ENCODE measurements around the gene CEP41.

The CEP41 gene

DNA sequence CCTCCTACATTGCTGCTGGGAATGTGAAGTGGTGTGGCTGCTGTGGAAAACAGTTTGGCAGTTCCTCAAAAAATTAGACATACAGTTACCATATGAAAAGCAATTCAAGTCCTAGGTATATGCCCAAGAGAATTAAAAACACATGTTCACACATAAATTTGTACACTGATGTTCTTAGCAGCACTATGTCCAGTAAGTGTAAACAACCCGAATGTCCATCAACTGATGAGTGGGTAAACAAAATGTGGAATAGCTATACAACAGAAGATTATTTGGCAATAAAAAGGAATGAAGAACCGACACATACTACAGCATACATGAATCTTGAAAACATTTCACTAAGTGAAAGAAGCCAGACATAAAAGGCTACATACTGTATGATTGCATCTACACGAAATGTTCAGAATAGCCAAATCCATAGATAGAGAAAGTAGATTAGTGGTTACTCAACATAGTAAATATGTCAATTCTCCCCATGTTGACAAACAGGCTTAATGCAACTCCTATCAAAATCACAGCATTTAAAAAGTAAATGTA lies 17.2 kb downstream of the CEP41 start:
- H3K4me3 ChIP-seq (replicated peaks; ENCODE audit: low read depth, low read length) = no peak overlapping the region
- no peak for DNase-seq (ENCODE audit: low read depth)
- TF ChIP-seq, protein P1, sequence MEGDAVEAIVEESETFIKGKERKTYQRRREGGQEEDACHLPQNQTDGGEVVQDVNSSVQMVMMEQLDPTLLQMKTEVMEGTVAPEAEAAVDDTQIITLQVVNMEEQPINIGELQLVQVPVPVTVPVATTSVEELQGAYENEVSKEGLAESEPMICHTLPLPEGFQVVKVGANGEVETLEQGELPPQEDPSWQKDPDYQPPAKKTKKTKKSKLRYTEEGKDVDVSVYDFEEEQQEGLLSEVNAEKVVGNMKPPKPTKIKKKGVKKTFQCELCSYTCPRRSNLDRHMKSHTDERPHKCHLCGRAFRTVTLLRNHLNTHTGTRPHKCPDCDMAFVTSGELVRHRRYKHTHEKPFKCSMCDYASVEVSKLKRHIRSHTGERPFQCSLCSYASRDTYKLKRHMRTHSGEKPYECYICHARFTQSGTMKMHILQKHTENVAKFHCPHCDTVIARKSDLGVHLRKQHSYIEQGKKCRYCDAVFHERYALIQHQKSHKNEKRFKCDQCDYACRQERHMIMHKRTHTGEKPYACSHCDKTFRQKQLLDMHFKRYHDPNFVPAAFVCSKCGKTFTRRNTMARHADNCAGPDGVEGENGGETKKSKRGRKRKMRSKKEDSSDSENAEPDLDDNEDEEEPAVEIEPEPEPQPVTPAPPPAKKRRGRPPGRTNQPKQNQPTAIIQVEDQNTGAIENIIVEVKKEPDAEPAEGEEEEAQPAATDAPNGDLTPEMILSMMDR (IDR thresholded peaks at IDR 0.05; ENCODE audit: low read length, missing control alignments) = no peak

DNA sequence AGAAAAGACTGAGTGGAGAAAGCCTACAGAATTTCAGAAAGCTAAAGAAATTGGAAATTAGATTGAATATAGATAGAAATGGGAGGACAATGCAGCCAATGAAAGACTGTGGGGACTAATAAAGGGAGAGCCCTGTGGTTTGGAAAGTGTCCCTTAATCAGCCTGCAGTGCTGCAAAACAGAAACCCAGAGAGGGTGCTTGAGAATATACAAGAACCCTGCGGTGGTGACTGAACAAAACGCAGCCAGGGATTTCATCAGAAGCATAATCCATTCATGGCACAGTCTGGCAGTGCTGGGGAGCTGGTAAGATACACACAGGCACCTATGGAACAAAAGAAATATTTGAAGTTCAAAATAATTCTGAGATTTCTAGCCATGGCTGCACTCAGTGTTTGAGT lies 19.1 kb downstream of the CEP41 start:
- peak; percentile 36 for DNase-seq (ENCODE audit: low read depth)
- TF ChIP-seq, protein P1 (IDR thresholded peaks at IDR 0.05; ENCODE audit: low read length, missing control alignments) = no peak
- H3K4me3 ChIP-seq (replicated peaks; ENCODE audit: low read depth, low read length) = no peak overlapping the region

DNA sequence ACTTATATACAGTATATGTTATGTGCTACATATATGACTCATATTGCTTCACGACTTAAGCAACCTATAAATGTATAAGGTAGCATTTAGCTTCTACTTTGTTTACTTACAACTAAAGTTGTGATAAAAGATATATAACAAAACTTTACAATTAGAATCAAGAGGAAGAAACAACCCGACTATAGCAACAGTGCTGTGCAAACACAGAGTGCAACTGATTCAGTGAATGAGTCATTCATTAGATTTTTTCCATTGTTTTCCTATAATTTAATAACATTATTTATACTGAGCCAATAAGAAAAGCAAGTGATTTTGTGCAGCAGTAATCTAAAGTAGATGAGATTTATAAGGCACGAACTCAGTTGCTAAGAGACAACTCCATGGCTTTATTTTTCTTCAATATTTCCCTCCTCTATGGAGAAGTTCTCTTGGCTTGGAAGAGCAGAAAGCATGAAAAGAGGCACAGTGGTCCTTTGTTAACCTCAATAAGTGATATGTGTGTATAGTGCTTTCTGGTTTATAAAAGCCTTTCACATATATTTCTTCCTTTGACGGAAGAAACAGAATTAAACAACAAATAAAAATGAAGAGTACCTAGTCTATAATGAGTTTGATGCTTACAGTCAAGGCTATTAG lies 19.8 kb downstream of the CEP41 start:
- peak; percentile 43 for DNase-seq (ENCODE audit: low read depth)
- no peak overlapping the region for H3K4me3 ChIP-seq (replicated peaks; ENCODE audit: low read depth, low read length)
- TF ChIP-seq, protein P1 (IDR thresholded peaks at IDR 0.05; ENCODE audit: low read length, missing control alignments) = no peak

DNA sequence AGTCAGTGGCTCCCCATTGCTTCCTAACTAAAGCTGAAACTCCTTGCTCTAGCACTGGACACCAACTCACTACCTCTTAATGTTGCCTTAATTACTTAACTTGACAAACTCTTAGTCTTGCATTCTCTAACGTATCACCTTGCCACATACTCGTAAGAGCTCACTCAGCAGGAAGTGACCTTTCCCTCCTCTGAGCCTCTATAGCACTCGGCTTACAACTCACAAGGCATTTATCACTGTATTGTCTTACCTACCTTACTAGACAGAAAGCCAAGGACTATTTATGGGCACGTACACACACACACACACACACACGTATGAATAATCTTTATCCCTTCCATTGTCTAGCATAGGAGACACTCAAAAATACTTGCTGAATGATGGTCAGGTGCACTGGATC lies 21.2 kb downstream of the CEP41 start:
- TF ChIP-seq, protein P1 (IDR thresholded peaks at IDR 0.05; ENCODE audit: low read length, missing control alignments) = no peak
- no peak for DNase-seq (ENCODE audit: low read depth)

DNA sequence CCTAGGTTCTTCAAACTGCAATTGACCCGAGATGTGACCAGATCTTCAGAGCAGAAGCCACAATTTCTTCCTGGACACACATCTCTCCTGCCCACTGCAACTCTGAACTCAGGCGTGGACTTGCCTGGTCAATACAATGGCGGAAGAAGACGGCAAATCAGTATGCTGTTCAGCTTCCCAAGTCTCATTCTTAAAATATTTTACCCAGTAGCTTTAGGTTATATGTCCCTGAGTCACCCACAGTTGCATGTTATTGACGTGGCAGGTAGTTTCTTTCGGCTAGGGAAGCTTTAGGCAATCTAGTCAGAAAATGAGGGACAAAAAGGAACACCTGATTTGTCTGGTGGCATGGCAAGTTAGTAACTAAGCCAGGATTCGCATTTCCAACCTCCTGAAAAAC lies 22.5 kb downstream of the CEP41 start:
- no peak for DNase-seq (ENCODE audit: low read depth)
- TF ChIP-seq, protein P1 (IDR thresholded peaks at IDR 0.05; ENCODE audit: low read length, missing control alignments) = no peak
- H3K4me3 ChIP-seq (replicated peaks; ENCODE audit: low read depth, low read length) = no peak overlapping the region

More for the DNA sequence above, 21.2 kb downstream of the CEP41 start:
- no peak overlapping the region for H3K4me3 ChIP-seq (replicated peaks; ENCODE audit: low read depth, low read length)

DNA sequence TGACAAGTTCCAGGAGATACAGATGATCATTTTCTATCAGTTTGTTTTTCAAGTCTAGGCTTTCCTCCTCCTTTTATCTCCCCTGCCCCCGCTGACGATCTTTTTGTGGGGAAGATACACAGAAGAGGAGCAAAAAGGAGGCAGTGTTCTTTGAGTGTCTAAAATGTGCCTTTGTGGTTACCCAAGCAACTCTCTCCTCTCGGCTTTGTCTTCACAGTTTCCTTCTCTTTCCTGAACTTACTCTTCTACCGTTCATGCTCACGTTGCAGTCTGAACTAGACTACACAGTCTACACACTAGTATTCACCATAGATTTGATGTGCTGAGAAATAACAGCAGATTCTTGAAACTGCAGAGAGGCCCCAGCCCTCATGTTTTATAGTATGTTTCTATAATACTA lies 23.6 kb downstream of the CEP41 start:
- no peak overlapping the region for H3K4me3 ChIP-seq (replicated peaks; ENCODE audit: low read depth, low read length)
- TF ChIP-seq, protein P1 (IDR thresholded peaks at IDR 0.05; ENCODE audit: low read length, missing control alignments) = no peak
- no peak for DNase-seq (ENCODE audit: low read depth)

DNA sequence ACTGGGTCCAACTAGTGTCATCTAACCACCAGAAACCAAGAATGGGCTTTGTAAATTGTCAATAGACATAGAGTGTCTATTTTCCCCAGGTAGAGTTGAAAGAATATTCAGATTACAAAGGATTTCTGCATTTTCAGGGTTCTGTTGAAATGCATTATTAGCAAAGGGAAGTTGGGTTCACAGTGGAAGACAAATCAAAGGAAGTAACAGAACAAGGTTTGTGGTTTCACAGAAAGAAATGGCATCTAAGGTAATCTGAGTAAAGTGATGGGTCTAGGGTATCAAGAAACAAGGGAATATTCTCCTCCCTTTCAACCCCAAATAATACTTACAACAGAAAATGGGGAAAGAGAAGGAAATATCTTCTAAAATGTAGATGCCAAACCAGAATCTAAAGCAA lies 25.8 kb downstream of the CEP41 start:
- no peak overlapping the region for H3K4me3 ChIP-seq (replicated peaks; ENCODE audit: low read depth, low read length)
- DNase-seq (ENCODE audit: low read depth) = no peak
- TF ChIP-seq, protein P1 (IDR thresholded peaks at IDR 0.05; ENCODE audit: low read length, missing control alignments) = no peak

Measured in fibroblast of pulmonary artery (primary cell).